ENCODE results near the gene CABP7. TPM values are rescaled to one million over a fixed set of nuclear protein-coding genes. Genes with fewer than 3 reads are reported as not detected.

Gene CABP7
- total and polyA plus RNA-seq, 7 donors = 0.03 to 0.07 (median 0.04) TPM; not detected in 4

- 60 to 80% (median 64%) methylated on average over 7 of the region's 7 CpGs for WGBS, 3 donors
- no peak for ATAC-seq
- DNase-seq = no peak
- intact Hi-C loops (cut with DNase I) = no loop called here
- H3K36me3 ChIP-seq (ENCODE audit: insufficient read depth in 1 of 2, low read depth in 1 of 2) = no peaks in the 10 kb centered on the region
- no peak overlapping the region for H3K27ac ChIP-seq
- H3K4me1 ChIP-seq = peaks cover 50% of the 10 kb centered on the region
- TF ChIP-seq CTCF (IDR thresholded peaks at IDR 0.05) = no peak
- no peak overlapping the region for H3K4me3 ChIP-seq
- H3K27me3 ChIP-seq (ENCODE audit: insufficient read depth in 3 of 3, low read length in 2 of 3) = no peaks in the 10 kb centered on the region
- H3K9me3 ChIP-seq = no peaks in the 10 kb centered on the region
These were observed 38.3 kb downstream of the CABP7 start for GRCh38 chr22:29758068-29758622.

- no peak overlapping the region for H3K4me3 ChIP-seq
- no peak for TF ChIP-seq CTCF (IDR thresholded peaks at IDR 0.05)
- peaks cover 42% of the 10 kb centered on the region for H3K4me1 ChIP-seq
- no peak for DNase-seq
- peak; percentile 31 to 70 (median 44) for ATAC-seq
- WGBS, 3 donors = 16 to 36% (median 19%) methylated on average over 5 of the region's 5 CpGs
- H3K27me3 ChIP-seq (ENCODE audit: insufficient read depth in 3 of 3, low read length in 2 of 3) = no peaks in the 10 kb centered on the region
- no peaks in the 10 kb centered on the region for H3K9me3 ChIP-seq
- H3K27ac ChIP-seq = peak overlapping the region; percentile 72
- no peaks in the 10 kb centered on the region for H3K36me3 ChIP-seq (ENCODE audit: insufficient read depth in 1 of 2, low read depth in 1 of 2)
- intact Hi-C loops (cut with DNase I) = no loop called here
These were observed 39.2 kb downstream of the CABP7 start for GRCh38 chr22:29758959-29759358.

- no peak overlapping the region for H3K27ac ChIP-seq
- no peaks in the 10 kb centered on the region for H3K9me3 ChIP-seq
- ATAC-seq = no peak
- 76 to 93% (median 86%) methylated on average over 15 of the region's 15 CpGs for WGBS, 3 donors
- no peak for DNase-seq
- H3K4me3 ChIP-seq = no peak overlapping the region
- peaks cover 31% of the 10 kb centered on the region for H3K4me1 ChIP-seq
- H3K27me3 ChIP-seq (ENCODE audit: insufficient read depth in 3 of 3, low read length in 2 of 3) = no peaks in the 10 kb centered on the region
- intact Hi-C loops (cut with DNase I) = no loop called here
- no peaks in the 10 kb centered on the region for H3K36me3 ChIP-seq (ENCODE audit: insufficient read depth in 1 of 2, low read depth in 1 of 2)
- TF ChIP-seq CTCF (IDR thresholded peaks at IDR 0.05) = no peak
These were observed 42.5 kb downstream of the CABP7 start for GRCh38 chr22:29762263-29762662.

- ATAC-seq = peak in 3 of 4 donors; percentile 2 to 7 (median 4)
- 53 to 56% (median 54%) methylated on average over 15 of the region's 15 CpGs for WGBS, 3 donors
- peak overlapping the region; percentile 97 for H3K27ac ChIP-seq
These were observed 46.3 kb downstream of the CABP7 start for GRCh38 chr22:29765905-29766631.

More at GRCh38 chr22:29765905-29766631, 46.3 kb downstream of the CABP7 start:
- Histone ChIP-seq H3K9me3 (no peaks in the 10 kb centered on the region), H3K36me3 (ENCODE audit: insufficient read depth in 1 of 2, low read depth in 1 of 2) (peaks cover 4 to 26% of the 10 kb centered on the region in 2 donors), H3K4me1 (peaks cover 35% of the 10 kb centered on the region), H3K27me3 (ENCODE audit: insufficient read depth in 3 of 3, low read length in 2 of 3) (no peaks in the 10 kb centered on the region), H3K4me3 (peak overlapping the region; percentile 98)
- TF ChIP-seq CTCF (IDR thresholded peaks at IDR 0.05) = no peak
- DNase-seq = no peak
- intact Hi-C loops (cut with DNase I) = no loop called here

All from psoas muscle (tissue), 8 donors.